Adrenal gland (tissue), 5 donors: ENCODE data around the gene AUTS2.

Source experiments
- CTCF ChIP-seq, 6 experiments: fragments of 450-650 bp in 4 of 6; fragments of 200-600 bp in 2 of 6; sonication (generic) in 1 of 6; IDR thresholded peaks; 1 replicate in 5 of 6; 2 replicates in 1 of 6; pipeline versions ENCODE4 v1.5.1 to v1.8.0; 2016 to 2021; ENCODE audit warnings: antibody characterized with exemption in 6 of 6, mild to moderate bottlenecking in 2 of 6, moderate library complexity in 1 of 6
- POLR2A ChIP-seq, 2 donors: fragments of 450-650 bp; IDR thresholded peaks; one replicate each; pipeline ENCODE4 v1.6.1; 2017; ENCODE audit warnings: antibody characterized with exemption in 2 of 2, mild to moderate bottlenecking in 2 of 2, moderate library complexity in 1 of 2
- donor health status: DM: no; HTN: no; CAD: no.

GRCh38 chr7:69962186-69963065, 364.2 kb downstream of the AUTS2 start:
- TF ChIP-seq CTCF (IDR thresholded peaks at IDR 0.05) (no peak), POLR2A (IDR thresholded peaks at IDR 0.05) (no peak)
